GM21786 (cell line): ENCODE data around the gene PPL.

Source experiments
- ATAC-seq: cut with Tn5 transposase; IDR thresholded peaks from one replicate; pipeline ENCODE4 v1.9.1; 2021; ENCODE audit not compliant: unreplicated experiment

Gene PPL

GRCh38 chr16:4891097-4891885 lies 45.7 kb downstream of the PPL start:
- no peak for ATAC-seq

GRCh38 chr16:4890686-4891085 lies 46.3 kb downstream of the PPL start:
- ATAC-seq, result no peak

GRCh38 chr16:4890026-4890425 lies 46.9 kb downstream of the PPL start:
- ATAC-seq, result no peak

GRCh38 chr16:4888428-4889135 lies 48.4 kb downstream of the PPL start:
- ATAC-seq, result no peak

- ATAC-seq, result no peak
Observed at GRCh38 chr16:4886151-4886550, 50.8 kb downstream of the PPL start.

GRCh38 chr16:4884972-4885874 lies 51.7 kb downstream of the PPL start:
- no peak for ATAC-seq

GRCh38 chr16:4884209-4884608 lies 52.7 kb downstream of the PPL start:
- no peak for ATAC-seq

- no peak for ATAC-seq
Observed at GRCh38 chr16:4883501-4883900, 53.4 kb downstream of the PPL start.

- ATAC-seq, result no peak
Observed at GRCh38 chr16:4882633-4883285, 54.2 kb downstream of the PPL start.

- ATAC-seq, result no peak
Observed at GRCh38 chr16:4882000-4882632, 54.8 kb downstream of the PPL start.

GRCh38 chr16:4880006-4880580 lies 56.9 kb downstream of the PPL start:
- ATAC-seq, result no peak

- no peak for ATAC-seq
Observed at GRCh38 chr16:4879049-4879448, 57.9 kb downstream of the PPL start.

- no peak for ATAC-seq
Observed at GRCh38 chr16:4877380-4877685, 59.6 kb downstream of the PPL start.

GRCh38 chr16:4876646-4877379 lies 60.1 kb downstream of the PPL start:
- no peak for ATAC-seq

- ATAC-seq, result no peak
Observed at GRCh38 chr16:4874666-4875065, 62.3 kb downstream of the PPL start.

- no peak for ATAC-seq
Observed at GRCh38 chr16:4873091-4873490, 63.9 kb downstream of the PPL start.

- no peak for ATAC-seq
Observed at GRCh38 chr16:4871071-4871470, 65.9 kb downstream of the PPL start.

- ATAC-seq, result no peak
Observed at GRCh38 chr16:4870138-4870671, 66.7 kb downstream of the PPL start.

- ATAC-seq, result no peak
Observed at GRCh38 chr16:4869147-4869805, 67.7 kb downstream of the PPL start.
